K562 (cell line): Measurements from ENCODE around the gene EPHB3. TPM values are rescaled to one million over a fixed set of nuclear protein-coding genes. Genes with fewer than 3 reads are reported as not detected.

Experiments
- REST ChIP-seq, 2 experiments: fragments of 450-650 bp; formaldehyde crosslinking in 1 of 2; IDR thresholded peaks; 2 replicates each; pipeline versions ENCODE4 v1.4.0 to v1.6.1; 2014 to 2020; ENCODE audit warnings: mild to moderate bottlenecking in 2 of 2, borderline replicate concordance in 1 of 2, low read depth in 1 of 2
- polyA plus RNA-seq, 8 experiments: library from polyadenylated mRNA; depleted of rRNA in 4 of 8; stranded (reverse) in 5 of 8; unstranded in 3 of 8; fragments of >200 nt; fragmentation: Nextera tagmentation in 2 of 8; fragmentation: Illumina TruSeq in 1 of 8; extraction: Ambion mirVana in 2 of 8; extraction: Trizol in 1 of 8; gene quantifications; 2 replicates each; pipeline versions ENCODE4 v1.2.1 to v1.2.3, GENCODE V29; 2011 to 2014; ENCODE audit warnings: inconsistent platforms in 1 of 8, missing spikeins in 1 of 8
- total RNA-seq, 7 experiments: library from RNA; depleted of rRNA in 6 of 7; stranded (reverse); fragments of >200 nt in 6 of 7; fragmentation: Illumina TruSeq in 2 of 7; extraction: Trizol in 2 of 7; gene quantifications; 2 replicates each; pipeline versions ENCODE4 v1.2.1 to v1.2.3, GENCODE V29; 2011 to 2021; ENCODE audit warnings: low replicate concordance in 1 of 7

Gene EPHB3
- total and polyA plus RNA-seq, 9 of the 15 experiments (the other 6 are each of a cell fraction or from before 2014, with no cell fraction given): not detected

GRCh38 chr3:184561061-184561912 lies at the start of gene EPHB3 (continued):
- TF ChIP-seq REST (IDR thresholded peaks at IDR 0.05; ENCODE audit: borderline replicate concordance) (peak; percentile 96), REST (CRISPR knock-in tag; IDR thresholded peaks at IDR 0.05; ENCODE audit: low read depth) (no peak)
- TF ChIP-seq, all 486 proteins: peak for 26
